ENCODE measurements around the gene BCL2L11.

BCL2L11 gene

DNA sequence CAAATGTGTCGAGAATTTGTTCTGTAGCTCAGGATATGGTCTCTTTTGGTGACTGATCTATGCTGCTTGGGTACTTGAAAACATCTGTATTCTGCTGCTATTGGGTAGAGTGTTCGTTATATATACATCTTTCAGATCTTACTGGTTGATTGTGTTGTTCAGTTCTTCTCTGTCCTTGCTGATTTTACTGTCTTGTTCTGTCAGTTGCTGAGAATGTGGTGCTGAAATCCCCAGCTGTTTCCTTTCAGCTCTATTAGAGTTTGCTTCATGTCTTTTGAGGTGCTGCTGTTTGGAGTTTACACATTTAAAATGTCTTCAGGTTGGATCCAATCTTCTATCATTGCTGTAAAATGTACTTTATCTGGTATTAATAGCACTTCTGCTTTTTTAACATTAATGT lies 12.9 kb downstream of the BCL2L11 start:
- DNase-seq (ENCODE audit: low spot score): no peak
- in situ Hi-C loops (cut with MboI; ENCODE audit: low sequenced_read_pairs, unreplicated experiment): loop anchor here (25.0 kb wide), 1 partner anchor 579 kb away; no protein-coding TSS in a partner anchor
- TF ChIP-seq, protein P1, sequence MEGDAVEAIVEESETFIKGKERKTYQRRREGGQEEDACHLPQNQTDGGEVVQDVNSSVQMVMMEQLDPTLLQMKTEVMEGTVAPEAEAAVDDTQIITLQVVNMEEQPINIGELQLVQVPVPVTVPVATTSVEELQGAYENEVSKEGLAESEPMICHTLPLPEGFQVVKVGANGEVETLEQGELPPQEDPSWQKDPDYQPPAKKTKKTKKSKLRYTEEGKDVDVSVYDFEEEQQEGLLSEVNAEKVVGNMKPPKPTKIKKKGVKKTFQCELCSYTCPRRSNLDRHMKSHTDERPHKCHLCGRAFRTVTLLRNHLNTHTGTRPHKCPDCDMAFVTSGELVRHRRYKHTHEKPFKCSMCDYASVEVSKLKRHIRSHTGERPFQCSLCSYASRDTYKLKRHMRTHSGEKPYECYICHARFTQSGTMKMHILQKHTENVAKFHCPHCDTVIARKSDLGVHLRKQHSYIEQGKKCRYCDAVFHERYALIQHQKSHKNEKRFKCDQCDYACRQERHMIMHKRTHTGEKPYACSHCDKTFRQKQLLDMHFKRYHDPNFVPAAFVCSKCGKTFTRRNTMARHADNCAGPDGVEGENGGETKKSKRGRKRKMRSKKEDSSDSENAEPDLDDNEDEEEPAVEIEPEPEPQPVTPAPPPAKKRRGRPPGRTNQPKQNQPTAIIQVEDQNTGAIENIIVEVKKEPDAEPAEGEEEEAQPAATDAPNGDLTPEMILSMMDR (IDR thresholded peaks at IDR 0.05; ENCODE audit: borderline replicate concordance, control extremely low read depth, extremely low read depth, insufficient read depth, missing control alignments): no peak

DNA sequence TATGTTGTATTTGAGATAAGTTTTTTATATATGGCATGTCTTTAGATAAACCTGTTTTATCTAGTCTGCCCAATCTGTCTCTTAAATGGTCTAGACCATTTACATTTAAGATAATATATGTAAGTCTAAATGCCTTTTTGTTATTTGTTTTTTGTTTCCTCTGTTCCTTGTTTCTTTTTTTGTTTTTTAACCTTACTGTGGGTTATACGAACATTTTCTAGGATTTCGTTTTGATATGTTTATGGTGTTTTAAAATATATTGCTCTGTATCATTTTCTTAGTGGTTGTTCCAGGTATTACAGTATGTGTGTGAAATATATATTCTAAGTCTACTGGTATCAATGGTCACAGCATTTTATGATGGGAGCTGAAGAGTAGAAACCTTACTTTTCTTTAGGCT lies 13.3 kb downstream of the BCL2L11 start:
- no peak for DNase-seq (ENCODE audit: low spot score)
- in situ Hi-C loops (cut with MboI; ENCODE audit: low sequenced_read_pairs, unreplicated experiment): loop anchor here (25.0 kb wide), 1 partner anchor 578 kb away; no protein-coding TSS in a partner anchor
- TF ChIP-seq, protein P1 (IDR thresholded peaks at IDR 0.05; ENCODE audit: borderline replicate concordance, control extremely low read depth, extremely low read depth, insufficient read depth, missing control alignments): no peak

DNA sequence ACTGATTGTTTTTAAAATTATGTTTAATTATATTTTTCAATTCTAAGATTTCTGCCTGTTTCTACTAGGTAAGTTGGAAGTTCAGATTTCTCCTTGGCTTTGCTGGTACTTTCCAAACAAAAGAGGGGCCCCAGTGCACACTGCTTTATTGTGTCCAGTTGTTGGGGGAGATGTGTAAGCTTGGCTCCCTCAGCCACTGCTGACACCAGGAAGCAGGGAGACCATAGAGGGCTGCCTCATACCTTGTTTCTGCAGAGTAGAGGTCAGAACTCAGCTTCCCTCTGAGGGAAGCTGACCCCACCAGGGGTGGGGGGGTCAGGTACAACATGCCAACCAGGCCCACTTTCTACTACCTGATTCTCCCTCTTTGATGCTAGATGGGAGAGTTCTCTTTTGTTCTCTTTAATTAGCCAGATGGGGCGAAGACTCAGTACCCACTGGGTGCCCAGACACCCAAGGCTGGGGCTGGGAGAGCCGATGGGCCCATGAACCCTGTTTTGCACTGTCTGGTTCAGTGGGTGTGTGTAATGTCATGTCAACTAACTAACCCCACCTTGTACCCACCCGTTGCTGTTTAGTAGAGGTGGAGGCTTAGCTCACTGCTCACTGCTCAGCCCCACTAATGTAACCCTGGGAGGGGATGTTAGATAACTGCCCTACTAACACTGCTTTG lies 14.7 kb downstream of the BCL2L11 start:
- DNase-seq (ENCODE audit: low spot score): no peak
- TF ChIP-seq, protein P1 (IDR thresholded peaks at IDR 0.05; ENCODE audit: borderline replicate concordance, control extremely low read depth, extremely low read depth, insufficient read depth, missing control alignments): no peak
- in situ Hi-C loops (cut with MboI; ENCODE audit: low sequenced_read_pairs, unreplicated experiment): loop anchor here (25.0 kb wide), 1 partner anchor 577 kb away; no protein-coding TSS in a partner anchor

DNA sequence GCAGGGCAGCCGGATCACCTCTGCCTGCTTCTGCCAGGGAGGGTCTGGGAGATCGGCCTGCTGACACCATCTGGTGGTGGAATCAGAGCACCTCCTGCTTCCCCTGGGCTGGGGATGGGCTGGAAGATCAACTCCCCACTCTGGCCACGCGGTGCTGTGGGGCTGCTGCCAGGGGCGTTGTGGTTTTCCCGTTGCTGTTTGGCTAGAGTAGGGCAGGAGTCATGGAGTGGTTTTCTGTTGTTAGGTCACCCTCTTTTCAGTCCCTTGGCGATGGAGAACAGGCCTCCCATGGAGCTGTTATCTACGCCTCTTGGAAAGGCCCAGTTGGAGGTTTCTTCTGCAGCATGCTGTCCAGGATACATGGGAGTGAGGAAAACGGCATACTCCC lies 15.2 kb downstream of the BCL2L11 start:
- TF ChIP-seq, protein P1 (IDR thresholded peaks at IDR 0.05; ENCODE audit: borderline replicate concordance, control extremely low read depth, extremely low read depth, insufficient read depth, missing control alignments): peak; percentile 22
- DNase-seq (ENCODE audit: low spot score): no peak
- in situ Hi-C loops (cut with MboI; ENCODE audit: low sequenced_read_pairs, unreplicated experiment): loop anchor here (25.0 kb wide), 1 partner anchor 576 kb away; no protein-coding TSS in a partner anchor

DNA sequence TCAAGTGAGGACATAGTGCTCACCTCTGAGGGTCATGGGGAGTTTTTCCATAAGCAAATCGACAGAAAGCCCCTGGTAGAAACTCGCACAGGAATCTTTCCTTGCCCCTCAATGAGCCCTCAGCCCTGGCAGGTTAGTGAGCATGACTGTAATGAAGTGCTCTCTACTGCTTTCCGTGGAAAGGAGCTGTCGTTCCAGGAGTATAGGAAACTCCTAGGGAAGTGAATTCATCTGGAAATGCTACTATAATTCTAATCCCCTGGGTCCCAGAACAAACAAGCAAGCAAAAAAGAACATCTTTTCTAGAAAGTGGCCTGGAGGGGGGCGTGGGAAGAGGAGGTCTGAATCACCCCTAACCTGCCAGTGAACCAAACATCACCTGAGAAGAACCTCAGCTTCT lies 18.1 kb downstream of the BCL2L11 start:
- DNase-seq (ENCODE audit: low spot score): no peak
- in situ Hi-C loops (cut with MboI; ENCODE audit: low sequenced_read_pairs, unreplicated experiment): loop anchor here (25.0 kb wide), 1 partner anchor 573 kb away; no protein-coding TSS in a partner anchor
- TF ChIP-seq, protein P1 (IDR thresholded peaks at IDR 0.05; ENCODE audit: borderline replicate concordance, control extremely low read depth, extremely low read depth, insufficient read depth, missing control alignments): no peak

DNA sequence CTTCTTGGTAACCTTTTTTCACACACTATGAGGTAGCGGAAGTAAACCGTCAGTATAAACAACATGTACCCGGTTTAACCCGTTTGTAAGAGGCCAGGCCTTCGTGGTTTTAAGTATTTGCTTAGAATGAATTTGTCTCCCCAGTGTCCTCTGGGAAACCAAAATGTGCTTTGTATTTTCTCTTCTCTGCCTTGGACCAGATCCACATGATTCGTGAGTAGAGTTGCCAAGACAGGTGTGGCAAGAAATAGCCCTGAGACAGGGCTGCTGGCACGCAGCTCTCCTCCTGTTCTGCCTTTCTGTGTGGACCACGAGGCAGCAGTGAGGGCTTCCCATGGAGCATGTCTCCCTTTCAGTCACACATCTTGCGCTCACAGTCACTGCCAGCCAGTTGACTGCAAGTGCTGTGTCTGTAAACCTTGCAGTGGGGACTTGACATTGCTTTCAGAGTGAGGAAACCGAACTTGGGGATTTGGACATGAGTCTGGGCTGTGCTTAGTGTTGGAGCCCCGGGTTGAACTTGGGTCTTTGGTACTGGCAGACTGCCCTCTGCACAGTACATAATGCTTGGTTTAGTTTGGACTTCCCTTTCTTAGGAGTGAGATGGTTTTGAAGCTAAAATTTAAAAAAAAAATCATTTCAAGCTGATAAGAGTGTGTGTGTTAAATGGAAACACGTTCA lies 19.1 kb downstream of the BCL2L11 start:
- DNase-seq (ENCODE audit: low spot score): no peak
- in situ Hi-C loops (cut with MboI; ENCODE audit: low sequenced_read_pairs, unreplicated experiment): loop anchor here (25.0 kb wide), 1 partner anchor 573 kb away; no protein-coding TSS in a partner anchor
- TF ChIP-seq, protein P1 (IDR thresholded peaks at IDR 0.05; ENCODE audit: borderline replicate concordance, control extremely low read depth, extremely low read depth, insufficient read depth, missing control alignments): no peak

All from GM13976 (cell line).